HUES64 (cell line): ENCODE data around the gene ULBP1.
"Not testable (repeated sequence)": the region's sequence is repeated elsewhere in the genome, so short reads cannot be mapped to it uniquely, and the experiment has no call there.

ENCODE experiments used
- H3K27ac ChIP-seq: 2 replicates; pipeline ENCODE4 v1.7.0; 2013; ENCODE audit warnings: low read depth, low read length, inconsistent platforms
- H3K27me3 ChIP-seq: 2 replicates; pipeline ENCODE4 v1.6.1; 2013; ENCODE audit warnings: mild to moderate bottlenecking, low read length; ENCODE audit not compliant: insufficient read depth
- H3K36me3 ChIP-seq: 2 replicates; pipeline ENCODE4 v1.6.1; 2013; ENCODE audit warnings: mild to moderate bottlenecking, low read length; ENCODE audit not compliant: insufficient read depth
- H3K4me1 ChIP-seq: 2 replicates; pipeline ENCODE4 v1.6.1; 2013; ENCODE audit warnings: mild to moderate bottlenecking, low read length, moderate library complexity; ENCODE audit not compliant: insufficient read depth
- H3K4me3 ChIP-seq: 2 replicates; pipeline ENCODE4 v1.5.1; 2013; ENCODE audit warnings: mild to moderate bottlenecking, low read length, moderate library complexity
- H3K9ac ChIP-seq: 2 replicates; pipeline ENCODE4 v1.6.1; 2013; ENCODE audit warnings: mild to moderate bottlenecking, low read depth, low read length
- H3K9me3 ChIP-seq: 2 replicates; pipeline ENCODE4 v1.6.1; 2013; ENCODE audit warnings: low read depth, low read length; ENCODE audit not compliant: insufficient read depth
- WGBS: fragments of 150-250, 120-280 bp; methylation state at CpG from one replicate; pipeline ENCODE4 v1.1.7; 2013; ENCODE audit warnings: missing lambda C conversion rate; 5-methylcytosine and 5-hydroxymethylcytosine counted together

The ULBP1 gene

DNA sequence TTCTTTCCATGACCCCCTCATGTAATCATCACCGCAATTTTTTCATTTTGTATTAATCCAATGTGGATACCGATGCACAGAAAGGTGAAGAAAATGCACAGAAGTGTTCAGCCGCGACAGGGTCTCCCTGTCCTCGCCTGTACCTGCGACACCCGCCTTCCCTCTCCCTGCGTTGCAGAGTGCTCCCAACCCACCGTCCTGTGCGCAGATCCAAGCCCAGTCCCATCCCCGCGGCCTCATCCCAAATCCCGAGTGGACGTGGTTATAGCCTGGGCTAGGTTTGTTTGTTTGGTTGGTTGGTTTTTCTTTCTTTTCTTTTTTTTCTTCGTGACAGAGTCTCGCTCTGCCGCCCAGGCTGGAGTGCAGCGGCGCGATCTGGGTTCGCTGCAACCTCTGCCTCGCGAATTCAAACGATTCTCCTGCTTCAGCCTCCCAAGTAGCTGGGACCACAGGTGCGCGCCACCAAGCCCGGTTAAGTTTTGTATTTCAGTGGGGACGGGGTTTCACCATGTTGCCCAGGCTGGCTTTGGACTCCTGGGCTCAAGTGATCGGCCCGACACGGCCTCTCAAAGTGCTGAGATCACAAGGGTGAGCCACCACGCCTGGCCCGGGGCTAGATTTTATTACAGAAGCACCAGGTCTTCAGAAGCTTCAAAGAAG lies 40.3 kb upstream of the ULBP1 start:
- Histone ChIP-seq H3K36me3 (no peaks in the 10 kb centered on the region), H3K27me3 (peaks cover 84% of the 10 kb centered on the region), H3K9ac (no peak overlapping the region), H3K9me3 (no peaks in the 10 kb centered on the region), H3K27ac (no peak overlapping the region), H3K4me3 (peak overlapping the region; percentile 64), H3K4me1 (no peaks in the 10 kb centered on the region)
- WGBS: 23% methylated on average over 29 of the region's 33 CpGs

GRCh38 chr6:149924206-149924932 lies 39.4 kb upstream of the ULBP1 start:
- H3K27ac ChIP-seq: no peak overlapping the region
- whole genome bisulfite sequencing: 57% methylated on average over 9 of the region's 9 CpGs
- H3K27me3 ChIP-seq: peaks cover 82% of the 10 kb centered on the region
- H3K9ac ChIP-seq: no peak overlapping the region
- no peaks in the 10 kb centered on the region for H3K9me3 ChIP-seq
- H3K4me1 ChIP-seq: no peaks in the 10 kb centered on the region
- no peaks in the 10 kb centered on the region for H3K36me3 ChIP-seq
- no peak overlapping the region for H3K4me3 ChIP-seq

GRCh38 chr6:149924933-149925252 lies 38.9 kb upstream of the ULBP1 start:
- peaks cover 84% of the 10 kb centered on the region for H3K27me3 ChIP-seq
- no peak overlapping the region for H3K9ac ChIP-seq
- no peak overlapping the region for H3K27ac ChIP-seq
- H3K4me1 ChIP-seq: no peaks in the 10 kb centered on the region
- no peak overlapping the region for H3K4me3 ChIP-seq
- no peaks in the 10 kb centered on the region for H3K36me3 ChIP-seq
- 75% methylated on average over 4 of the region's 4 CpGs for WGBS
- no peaks in the 10 kb centered on the region for H3K9me3 ChIP-seq

- Histone ChIP-seq H3K4me3 (peak overlapping the region; percentile 65), H3K36me3 (no peaks in the 10 kb centered on the region), H3K9ac (peak overlapping the region; percentile 35; the same call in 1 of the 2 replicates), H3K4me1 (no peaks in the 10 kb centered on the region), H3K27me3 (peaks cover 84% of the 10 kb centered on the region), H3K9me3 (no peaks in the 10 kb centered on the region), H3K27ac (no peak overlapping the region)
- 10% methylated on average over 34 of the region's 34 CpGs for WGBS
These were observed 38.3 kb upstream of the ULBP1 start for GRCh38 chr6:149925253-149925973.

GRCh38 chr6:149925974-149926777 lies 37.6 kb upstream of the ULBP1 start:
- Histone ChIP-seq H3K9me3 (no peaks in the 10 kb centered on the region), H3K27ac (no peak overlapping the region), H3K36me3 (no peaks in the 10 kb centered on the region), H3K4me3 (peak overlapping the region; percentile 65), H3K4me1 (no peaks in the 10 kb centered on the region), H3K27me3 (peaks cover 84% of the 10 kb centered on the region), H3K9ac (peak overlapping the region; percentile 35; the same call in 1 of the 2 replicates)
- 6% methylated on average over 29 of the region's 31 CpGs for WGBS

- H3K4me3 ChIP-seq, H3K9ac ChIP-seq, H3K27ac ChIP-seq, H3K4me1 ChIP-seq, H3K9me3 ChIP-seq, H3K36me3 ChIP-seq: not testable (repeated sequence)
- 87% methylated on average over 4 of the region's 4 CpGs for WGBS
- H3K27me3 ChIP-seq: peaks cover 84% of the 10 kb centered on the region
These were observed 36.7 kb upstream of the ULBP1 start for GRCh38 chr6:149927025-149927424.

DNA sequence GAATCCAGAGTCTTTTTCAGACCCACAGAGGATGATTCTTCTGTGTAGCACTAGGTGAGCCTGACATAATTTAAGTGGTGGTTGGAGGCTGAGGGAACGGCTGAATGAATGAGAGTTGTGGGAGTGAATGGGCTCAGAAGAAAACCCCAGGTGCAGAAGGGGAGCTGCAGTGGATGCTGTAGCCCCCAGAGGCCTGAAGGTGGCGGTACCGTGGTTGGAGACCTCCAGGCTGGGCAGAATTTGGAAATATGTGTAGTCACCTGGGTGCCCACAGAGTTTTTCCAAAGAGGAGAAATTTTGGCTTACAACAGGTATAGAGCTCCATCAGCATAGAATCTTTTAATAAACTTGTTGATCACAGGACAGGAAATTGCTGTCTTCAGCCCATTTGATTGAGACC lies 34.3 kb upstream of the ULBP1 start:
- no peak overlapping the region for H3K4me3 ChIP-seq
- no peak overlapping the region for H3K27ac ChIP-seq
- no peaks in the 10 kb centered on the region for H3K36me3 ChIP-seq
- H3K4me1 ChIP-seq: no peaks in the 10 kb centered on the region
- H3K9me3 ChIP-seq: no peaks in the 10 kb centered on the region
- H3K27me3 ChIP-seq: peaks cover 79% of the 10 kb centered on the region
- 12% methylated on average over 3 of the region's 3 CpGs for WGBS
- no peak overlapping the region for H3K9ac ChIP-seq

- WGBS: 74% methylated on average over 6 of the region's 6 CpGs
- Histone ChIP-seq H3K36me3 (no peaks in the 10 kb centered on the region), H3K9ac (no peak overlapping the region), H3K9me3 (no peaks in the 10 kb centered on the region), H3K4me1 (no peaks in the 10 kb centered on the region), H3K27me3 (peaks cover 80% of the 10 kb centered on the region), H3K27ac (no peak overlapping the region), H3K4me3 (no peak overlapping the region)
These were observed 32.2 kb upstream of the ULBP1 start for GRCh38 chr6:149931501-149931900.

DNA sequence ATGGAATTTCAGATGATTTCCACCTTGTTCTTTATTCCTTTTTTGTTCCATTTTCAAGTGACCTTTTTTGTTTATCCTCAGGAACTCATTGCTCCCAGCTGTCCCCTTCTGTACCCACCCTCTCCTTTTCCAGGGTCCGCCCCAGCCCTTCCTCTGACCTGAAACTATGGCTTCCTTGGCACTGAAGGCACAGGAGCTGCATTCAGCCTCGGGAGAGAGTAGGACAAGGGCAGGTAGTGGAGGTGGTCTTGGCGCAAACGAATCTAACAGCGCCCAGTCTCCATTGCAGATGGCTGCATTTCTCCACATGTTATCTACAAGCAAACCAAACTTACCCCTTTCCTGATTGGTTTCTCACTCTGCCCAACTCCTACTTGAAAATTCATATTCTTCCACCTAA lies 30.7 kb upstream of the ULBP1 start:
- H3K4me3 ChIP-seq: no peak overlapping the region
- WGBS: 61% methylated on average over 5 of the region's 5 CpGs
- no peaks in the 10 kb centered on the region for H3K9me3 ChIP-seq
- H3K36me3 ChIP-seq: no peaks in the 10 kb centered on the region
- H3K27ac ChIP-seq: no peak overlapping the region
- no peaks in the 10 kb centered on the region for H3K4me1 ChIP-seq
- H3K9ac ChIP-seq: no peak overlapping the region
- H3K27me3 ChIP-seq: peaks cover 88% of the 10 kb centered on the region

DNA sequence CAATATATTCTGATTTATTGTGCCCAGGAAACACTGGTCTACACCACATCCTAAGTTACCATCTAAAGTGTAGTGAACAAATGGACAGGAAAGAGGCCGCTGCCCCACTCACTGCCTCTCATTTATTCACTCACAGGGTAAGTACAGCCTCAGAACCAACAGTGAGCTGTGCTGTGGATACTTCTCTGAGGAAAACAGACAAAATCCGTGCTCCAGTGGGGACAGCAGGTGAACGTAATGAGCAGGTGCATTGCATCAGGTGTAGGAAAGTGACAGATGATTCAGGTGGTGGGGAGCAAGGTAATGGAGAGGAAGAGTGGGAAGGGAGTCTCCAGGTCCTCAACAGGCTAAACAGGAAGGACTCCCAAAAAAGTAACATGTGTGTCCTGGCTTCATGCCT lies 30.3 kb upstream of the ULBP1 start:
- Histone ChIP-seq H3K27me3 (peaks cover 92% of the 10 kb centered on the region), H3K4me3 (no peak overlapping the region), H3K27ac (no peak overlapping the region), H3K9ac (no peak overlapping the region), H3K36me3 (no peaks in the 10 kb centered on the region), H3K4me1 (no peaks in the 10 kb centered on the region), H3K9me3 (peaks cover 2% of the 10 kb centered on the region; the same call in 1 of the 2 replicates)
- 42% methylated on average over 3 of the region's 3 CpGs for WGBS
